Liver (tissue), 9 donors: ENCODE measurements around the gene IKZF4. TPM values are rescaled to one million over a fixed set of nuclear protein-coding genes. Genes with fewer than 3 reads are reported as not detected.
"Not testable (repeated sequence)": the region's sequence is repeated elsewhere in the genome, so short reads cannot be mapped to it uniquely, and the experiment has no call there.

Experiments used
- DNase-seq: peaks from one replicate; pipeline ENCODE4 v3.0.0-alpha.2; 2017; ENCODE audit warnings: low spot score
- H3K27ac ChIP-seq, 2 donors: one replicate each; pipeline ENCODE4 v1.7.0; 2013; ENCODE audit warnings: inconsistent platforms in 2 of 2, low read length in 2 of 2, control low read depth in 1 of 2, low read depth in 1 of 2, mild to moderate bottlenecking in 1 of 2
- H3K27me3 ChIP-seq, 4 donors: one replicate each; pipeline versions ENCODE4 v1.6.1 to v1.7.0; 2013; ENCODE audit warnings: low read length in 3 of 4, inconsistent platforms in 1 of 4, mild to moderate bottlenecking in 1 of 4, moderate library complexity in 1 of 4; ENCODE audit not compliant: control insufficient read depth in 4 of 4, insufficient read depth in 4 of 4
- H3K36me3 ChIP-seq, 4 donors: one replicate each; pipeline versions ENCODE4 v1.6.1 to v1.7.0; 2013; ENCODE audit warnings: low read length in 3 of 4, mild to moderate bottlenecking in 3 of 4, low read depth in 1 of 4, moderate library complexity in 1 of 4; ENCODE audit not compliant: control insufficient read depth in 4 of 4, insufficient read depth in 3 of 4
- H3K4me1 ChIP-seq, 4 donors: one replicate each; pipeline versions ENCODE4 v1.6.1 to v1.7.0; 2013; ENCODE audit warnings: low read length in 3 of 4, mild to moderate bottlenecking in 3 of 4, moderate library complexity in 1 of 4; ENCODE audit not compliant: control insufficient read depth in 4 of 4, insufficient read depth in 4 of 4
- H3K4me3 ChIP-seq, 3 donors: one replicate each; pipeline versions ENCODE4 v1.6.1 to v1.7.0; 2013; ENCODE audit warnings: low read length in 3 of 3, control low read depth in 1 of 3, low read depth in 1 of 3, mild to moderate bottlenecking in 1 of 3
- H3K9ac ChIP-seq, 2 donors: one replicate each; pipeline ENCODE4 v1.7.0; 2013; ENCODE audit warnings: low read length in 2 of 2, mild to moderate bottlenecking in 2 of 2, moderate library complexity in 2 of 2, control low read depth in 1 of 2, low read depth in 1 of 2
- H3K9me3 ChIP-seq, 4 donors: one replicate each; pipeline versions ENCODE4 v1.6.1 to v1.7.0; 2013; ENCODE audit warnings: low read length in 3 of 4; ENCODE audit not compliant: control insufficient read depth in 4 of 4
- EGR1 ChIP-seq, 2 donors: IDR thresholded peaks; 2 replicates each; pipeline ENCODE4 v1.6.1; 2016 to 2018; ENCODE audit warnings: antibody characterized with exemption in 2 of 2, low read depth in 2 of 2
- FOXA1 ChIP-seq: IDR thresholded peaks from 2 replicates; pipeline ENCODE4 v1.6.1; 2016; ENCODE audit warnings: antibody characterized with exemption
- FOXA2 ChIP-seq: IDR thresholded peaks from 2 replicates; pipeline ENCODE4 v1.6.1; 2016; ENCODE audit warnings: antibody characterized with exemption
- GABPA ChIP-seq, 2 donors: IDR thresholded peaks in 1 of 2; conservative IDR thresholded peaks in 1 of 2; 2 replicates each; pipeline ENCODE4 v1.6.1; 2016; ENCODE audit warnings: antibody characterized with exemption in 2 of 2, mild to moderate bottlenecking in 1 of 2, moderate library complexity in 1 of 2
- HNF4A ChIP-seq, 2 donors: conservative IDR thresholded peaks; 2 replicates each; pipeline ENCODE4 v1.6.1; 2016; ENCODE audit warnings: antibody characterized with exemption in 2 of 2, mild to moderate bottlenecking in 2 of 2
- HNF4G ChIP-seq: IDR thresholded peaks from 2 replicates; pipeline ENCODE4 v1.6.1; 2016; ENCODE audit warnings: antibody characterized with exemption
- JUND ChIP-seq, 2 donors: IDR thresholded peaks; 2 replicates each; pipeline ENCODE4 v1.6.1; 2016; ENCODE audit warnings: antibody characterized with exemption in 2 of 2
- NR2F2 ChIP-seq: IDR thresholded peaks from 2 replicates; pipeline ENCODE4 v1.6.1; 2016; ENCODE audit warnings: antibody characterized with exemption
- RAD21 ChIP-seq, 2 donors: IDR thresholded peaks; 2 replicates each; pipeline ENCODE4 v1.6.1; 2016; ENCODE audit warnings: antibody characterized with exemption in 2 of 2, mild to moderate bottlenecking in 2 of 2
- RXRA ChIP-seq, 2 donors: IDR thresholded peaks; 2 replicates each; pipeline ENCODE4 v1.6.1; 2017 to 2018; ENCODE audit warnings: antibody characterized with exemption in 2 of 2, mild to moderate bottlenecking in 1 of 2
- SP1 ChIP-seq: IDR thresholded peaks from 2 replicates; pipeline ENCODE4 v1.6.1; 2018; ENCODE audit warnings: antibody characterized with exemption, mild to moderate bottlenecking
- TAF1 ChIP-seq: conservative IDR thresholded peaks from 2 replicates; pipeline ENCODE4 v1.6.1; 2016; ENCODE audit warnings: antibody characterized with exemption, mild to moderate bottlenecking
- YY1 ChIP-seq: IDR thresholded peaks from 2 replicates; pipeline ENCODE4 v1.6.1; 2016; ENCODE audit warnings: antibody characterized with exemption, mild to moderate bottlenecking
- WGBS: extraction: QIAGEN DNeasy Blood & Tissue Kit; methylation state at CpG from one replicate; pipeline ENCODE4 v1.1.7; 2013; 5-methylcytosine and 5-hydroxymethylcytosine counted together
- polyA plus RNA-seq, 2 donors: library from polyadenylated mRNA; stranded (reverse) in 1 of 2; unstranded in 1 of 2; fragments of 200-250 nt in 1 of 2; fragments of >200 nt in 1 of 2; fragmentation: Nextera tagmentation in 1 of 2; extraction: Ambion mirVana in 1 of 2; gene quantifications; one replicate each; pipeline versions ENCODE4 v1.2.1 to v1.2.3, GENCODE V29; 2013 to 2015
- total RNA-seq, 2 donors: library from RNA; depleted of rRNA; stranded (reverse); fragments of >200 nt; gene quantifications; one replicate each; pipeline ENCODE4 v1.2.3, GENCODE V29; 2014
- TF ChIP-seq, protein P1 (sequence below): fragments of 150-350 bp; IDR thresholded peaks from 2 replicates; pipeline ENCODE4 v1.5.1; 2017; ENCODE audit warnings: improper control_type of control experiment, low read depth, low read length; ENCODE audit not compliant: missing input control
- TF ChIP-seq, protein P2 (sequence below): IDR thresholded peaks from 2 replicates; pipeline ENCODE4 v1.6.1; 2016; ENCODE audit warnings: antibody characterized with exemption
- TF ChIP-seq, protein P3 (sequence below): IDR thresholded peaks from 2 replicates; pipeline ENCODE4 v1.6.1; 2016; ENCODE audit warnings: antibody characterized with exemption
- TF ChIP-seq, protein P4 (sequence below): IDR thresholded peaks from 2 replicates; pipeline ENCODE4 v1.6.1; 2016; ENCODE audit warnings: antibody characterized with exemption
- donor health status: healthy.
- donor health status: healthy.
- donor health status: healthy.
- donor health status: healthy.
- donor health status: healthy.

The IKZF4 gene
- total and polyA plus RNA-seq, 4 donors, result 0.47 to 1.9 (median 0.75) TPM

GRCh38 chr12:55979069-55979468 is 41.8 kb upstream of the IKZF4 start (continued):
- TF ChIP-seq, protein P1, sequence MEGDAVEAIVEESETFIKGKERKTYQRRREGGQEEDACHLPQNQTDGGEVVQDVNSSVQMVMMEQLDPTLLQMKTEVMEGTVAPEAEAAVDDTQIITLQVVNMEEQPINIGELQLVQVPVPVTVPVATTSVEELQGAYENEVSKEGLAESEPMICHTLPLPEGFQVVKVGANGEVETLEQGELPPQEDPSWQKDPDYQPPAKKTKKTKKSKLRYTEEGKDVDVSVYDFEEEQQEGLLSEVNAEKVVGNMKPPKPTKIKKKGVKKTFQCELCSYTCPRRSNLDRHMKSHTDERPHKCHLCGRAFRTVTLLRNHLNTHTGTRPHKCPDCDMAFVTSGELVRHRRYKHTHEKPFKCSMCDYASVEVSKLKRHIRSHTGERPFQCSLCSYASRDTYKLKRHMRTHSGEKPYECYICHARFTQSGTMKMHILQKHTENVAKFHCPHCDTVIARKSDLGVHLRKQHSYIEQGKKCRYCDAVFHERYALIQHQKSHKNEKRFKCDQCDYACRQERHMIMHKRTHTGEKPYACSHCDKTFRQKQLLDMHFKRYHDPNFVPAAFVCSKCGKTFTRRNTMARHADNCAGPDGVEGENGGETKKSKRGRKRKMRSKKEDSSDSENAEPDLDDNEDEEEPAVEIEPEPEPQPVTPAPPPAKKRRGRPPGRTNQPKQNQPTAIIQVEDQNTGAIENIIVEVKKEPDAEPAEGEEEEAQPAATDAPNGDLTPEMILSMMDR, result no peak
- TF ChIP-seq JUND (IDR thresholded peaks at IDR 0.05) (no peak), SP1 (no peak), YY1 (no peak), RXRA (IDR thresholded peaks at IDR 0.05) (no peak)
- TF ChIP-seq, protein P2, sequence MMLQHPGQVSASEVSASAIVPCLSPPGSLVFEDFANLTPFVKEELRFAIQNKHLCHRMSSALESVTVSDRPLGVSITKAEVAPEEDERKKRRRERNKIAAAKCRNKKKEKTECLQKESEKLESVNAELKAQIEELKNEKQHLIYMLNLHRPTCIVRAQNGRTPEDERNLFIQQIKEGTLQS, result no peak

DNA sequence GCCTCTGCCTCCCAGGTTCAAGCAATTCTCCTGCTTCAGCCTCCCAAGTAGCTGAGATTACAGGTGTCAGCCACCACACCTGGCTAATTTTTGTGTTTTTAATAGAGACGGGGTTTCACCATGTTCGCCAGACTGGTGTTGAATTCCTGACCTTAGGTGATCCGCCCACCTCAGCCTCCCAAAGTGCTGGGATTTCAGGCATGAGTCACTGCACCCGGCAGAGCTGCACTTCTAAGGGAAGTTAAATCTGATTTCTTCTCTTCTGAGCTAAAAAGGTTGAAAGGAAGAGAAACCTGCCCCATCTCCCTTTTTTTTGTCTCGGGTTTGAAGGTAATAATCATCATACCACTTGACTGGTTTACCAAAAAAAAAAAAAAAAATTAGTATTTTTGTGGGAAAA is 39.0 kb upstream of the IKZF4 start:
- not testable (repeated sequence) for H3K27me3 ChIP-seq, H3K9me3 ChIP-seq, H3K4me3 ChIP-seq, DNase-seq, H3K4me1 ChIP-seq, H3K27ac ChIP-seq, H3K9ac ChIP-seq
- peak in 1 of 2 donors; percentile 20 for TF ChIP-seq JUND (IDR thresholded peaks at IDR 0.05)
- 72% methylated on average over 5 of the region's 5 CpGs for WGBS
- peaks cover 7 to 28% (median 15%) of the 10 kb centered on the region in 4 donors for H3K36me3 ChIP-seq

DNA sequence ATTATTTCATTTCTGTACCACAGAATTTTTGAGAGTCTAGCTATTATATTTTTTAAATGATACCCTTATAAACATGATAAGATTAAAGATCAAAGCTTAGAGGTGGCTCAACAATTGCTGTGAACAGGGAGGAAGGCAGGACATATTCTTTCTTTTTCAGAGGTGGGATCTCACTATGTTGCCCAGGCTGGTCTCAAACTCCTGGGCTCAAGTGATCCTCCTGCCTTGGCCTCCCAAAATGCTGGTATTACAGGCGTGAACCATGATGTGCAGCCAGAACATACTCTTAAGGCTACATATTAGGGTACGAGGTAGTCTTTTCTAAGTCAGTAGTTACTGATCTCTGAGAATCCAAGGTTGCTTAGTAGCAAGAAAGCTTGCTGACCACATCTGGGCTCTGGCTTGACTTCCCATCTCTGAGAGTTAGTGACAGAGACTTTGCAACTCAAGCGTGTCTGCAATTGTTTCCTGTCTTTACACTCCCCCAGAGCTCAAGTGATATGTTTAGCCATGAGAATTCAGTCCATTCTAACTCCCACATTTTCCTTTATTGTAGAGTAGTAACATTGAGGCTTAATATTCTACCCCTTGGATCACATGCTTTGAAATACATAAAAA is 38.4 kb upstream of the IKZF4 start:
- DNase-seq, result no peak
- WGBS, result 83% methylated on average over 3 of the region's 3 CpGs
- Histone ChIP-seq H3K36me3 (peaks cover 9 to 31% (median 18%) of the 10 kb centered on the region in 4 donors), H3K27ac (no peak overlapping the region), H3K9me3 (no peaks in the 10 kb centered on the region), H3K9ac (no peak overlapping the region), H3K4me3 (no peak overlapping the region), H3K27me3 (no peaks in the 10 kb centered on the region), H3K4me1 (peaks cover 0 to 1% (median 0%) of the 10 kb centered on the region in 4 donors)
- no peak for TF ChIP-seq TAF1

- no peak for DNase-seq
- WGBS, result 87% methylated on average over 4 of the region's 4 CpGs
- H3K9me3 ChIP-seq, result no peaks in the 10 kb centered on the region
- TF ChIP-seq, protein P1, result no peak
- TF ChIP-seq, protein P3, sequence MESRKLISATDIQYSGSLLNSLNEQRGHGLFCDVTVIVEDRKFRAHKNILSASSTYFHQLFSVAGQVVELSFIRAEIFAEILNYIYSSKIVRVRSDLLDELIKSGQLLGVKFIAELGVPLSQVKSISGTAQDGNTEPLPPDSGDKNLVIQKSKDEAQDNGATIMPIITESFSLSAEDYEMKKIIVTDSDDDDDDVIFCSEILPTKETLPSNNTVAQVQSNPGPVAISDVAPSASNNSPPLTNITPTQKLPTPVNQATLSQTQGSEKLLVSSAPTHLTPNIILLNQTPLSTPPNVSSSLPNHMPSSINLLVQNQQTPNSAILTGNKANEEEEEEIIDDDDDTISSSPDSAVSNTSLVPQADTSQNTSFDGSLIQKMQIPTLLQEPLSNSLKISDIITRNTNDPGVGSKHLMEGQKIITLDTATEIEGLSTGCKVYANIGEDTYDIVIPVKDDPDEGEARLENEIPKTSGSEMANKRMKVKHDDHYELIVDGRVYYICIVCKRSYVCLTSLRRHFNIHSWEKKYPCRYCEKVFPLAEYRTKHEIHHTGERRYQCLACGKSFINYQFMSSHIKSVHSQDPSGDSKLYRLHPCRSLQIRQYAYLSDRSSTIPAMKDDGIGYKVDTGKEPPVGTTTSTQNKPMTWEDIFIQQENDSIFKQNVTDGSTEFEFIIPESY, result no peak
- no peak for TF ChIP-seq HNF4A (conservative IDR thresholded peaks at IDR 0.05)
- no peak for TF ChIP-seq YY1
- TF ChIP-seq NR2F2, result no peak
- no peak for TF ChIP-seq EGR1 (IDR thresholded peaks at IDR 0.05; ENCODE audit: low read depth in 2 of 2)
- TF ChIP-seq HNF4G, result no peak
- TF ChIP-seq FOXA2, result no peak
- TF ChIP-seq, protein P4, sequence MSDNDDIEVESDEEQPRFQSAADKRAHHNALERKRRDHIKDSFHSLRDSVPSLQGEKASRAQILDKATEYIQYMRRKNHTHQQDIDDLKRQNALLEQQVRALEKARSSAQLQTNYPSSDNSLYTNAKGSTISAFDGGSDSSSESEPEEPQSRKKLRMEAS, result no peak
- no peak for TF ChIP-seq FOXA1
- TF ChIP-seq RAD21 (IDR thresholded peaks at IDR 0.05), result no peak
- TF ChIP-seq GABPA (IDR thresholded peaks at IDR 0.05 in 1 of 2, conservative IDR thresholded peaks at IDR 0.05 in 1 of 2), result no peak
- TF ChIP-seq RXRA (IDR thresholded peaks at IDR 0.05), result no peak
- TF ChIP-seq, protein P2, result no peak
- no peak for TF ChIP-seq TAF1
- no peak for TF ChIP-seq JUND (IDR thresholded peaks at IDR 0.05)
Observed at GRCh38 chr12:55983232-55983842, 37.5 kb upstream of the IKZF4 start.

More at GRCh38 chr12:55983232-55983842, 37.5 kb upstream of the IKZF4 start:
- H3K27me3 ChIP-seq, result no peaks in the 10 kb centered on the region
- peaks cover 0 to 1% (median 0%) of the 10 kb centered on the region in 4 donors for H3K4me1 ChIP-seq
- no peak overlapping the region for H3K9ac ChIP-seq
- H3K36me3 ChIP-seq, result peaks cover 12 to 33% (median 20%) of the 10 kb centered on the region in 4 donors
- no peak overlapping the region for H3K27ac ChIP-seq
- H3K4me3 ChIP-seq, result no peak overlapping the region
